Amniotic epithelial cell (primary cell): ENCODE data around the gene KMT2B.
A peak's percentile ranks its signal among the peaks of the same experiment; 100 is the strongest.
"Not testable (repeated sequence)": the region's sequence is repeated elsewhere in the genome, so short reads cannot be mapped to it uniquely, and the experiment has no call there.

Experiments used
- DNase-seq: peaks from one replicate; pipeline ENCODE4 v3.0.0-alpha.2; 2010; ENCODE audit warnings: low read depth

KMT2B gene

DNA sequence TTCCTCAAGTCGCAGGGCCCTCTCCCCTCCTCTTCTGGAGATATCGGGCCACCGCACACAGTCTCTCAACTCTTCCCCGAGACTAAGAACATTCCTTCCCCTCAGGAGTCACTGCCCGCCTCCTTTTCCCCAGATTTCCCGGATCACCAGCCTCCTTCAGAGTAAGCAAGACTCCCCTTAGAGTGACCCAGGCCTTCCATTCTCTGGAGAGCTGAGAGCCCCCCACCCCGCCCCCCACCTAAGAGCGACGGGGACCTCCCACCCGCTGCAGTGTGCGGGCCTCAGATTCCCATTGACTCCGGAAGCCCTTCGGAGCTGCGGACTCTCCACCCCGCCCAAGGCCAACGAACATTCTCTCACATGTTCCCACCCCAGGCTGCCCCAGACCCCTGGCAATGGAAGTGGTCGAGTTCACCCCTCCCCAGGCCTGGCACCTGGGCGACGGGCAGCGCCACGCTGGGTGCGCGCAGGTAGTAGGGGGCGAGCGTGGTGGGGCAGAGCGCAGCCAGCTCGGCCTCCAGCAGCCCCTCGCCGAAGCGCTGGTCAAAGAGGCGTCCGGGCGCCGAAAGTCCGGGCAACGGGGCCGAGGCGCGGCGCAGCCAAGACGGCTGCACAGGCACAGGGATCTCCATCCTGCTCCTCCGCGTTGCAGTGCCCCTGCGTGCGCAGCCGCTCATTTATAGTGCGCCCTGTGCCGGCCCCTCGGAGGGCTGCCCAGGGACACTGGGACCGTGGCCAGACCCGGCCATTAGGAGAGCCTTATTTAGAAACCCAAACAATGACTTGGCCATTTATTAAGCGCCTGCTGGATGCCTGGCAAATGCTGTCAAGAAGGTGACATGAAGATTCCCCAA lies 38.8 kb downstream of the KMT2B start, which contains the start of gene HSPB6:
Gene HSPB6, minus strand, starts transcription at position 653 of the 854 bp plus-strand sequence. Its CDS starts 21 bp downstream, at position 632.
- peak; percentile 48 for DNase-seq

DNA sequence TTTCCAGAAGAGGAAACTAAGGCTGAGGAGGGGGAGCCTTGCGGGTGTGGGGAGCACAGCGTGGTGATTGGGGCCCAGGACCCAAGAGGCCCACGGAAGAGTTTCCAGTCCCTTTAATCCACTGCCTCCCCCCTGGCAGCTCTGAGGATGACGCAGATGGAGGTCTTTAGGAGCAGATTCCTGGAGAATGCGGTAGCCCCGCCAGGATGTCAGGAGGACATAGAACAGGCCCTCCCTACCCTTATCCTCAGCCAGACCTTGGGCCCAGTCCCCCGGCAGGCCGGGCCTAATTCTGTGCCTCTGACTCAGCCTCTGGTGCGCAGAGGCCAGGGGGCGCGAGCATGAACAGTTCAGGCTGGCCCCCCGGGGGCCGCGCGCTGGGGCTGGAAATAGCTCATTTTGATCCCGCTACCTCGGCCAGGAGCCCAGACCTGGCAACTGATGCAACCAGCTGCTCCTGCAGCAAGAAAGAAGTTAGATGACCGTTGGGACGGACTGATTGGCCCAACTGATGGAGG lies 39.5 kb downstream of the KMT2B start:
- peak; percentile 99 for DNase-seq

GRCh38 chr19:35757749-35758608 lies 40.2 kb downstream of the KMT2B start, which contains the start of gene PROSER3:
PROSER3 (plus strand) TSS chr19:35758176; CDS start chr19:35758216, 40 bp downstream.
- DNase-seq: peak; percentile 100

DNA sequence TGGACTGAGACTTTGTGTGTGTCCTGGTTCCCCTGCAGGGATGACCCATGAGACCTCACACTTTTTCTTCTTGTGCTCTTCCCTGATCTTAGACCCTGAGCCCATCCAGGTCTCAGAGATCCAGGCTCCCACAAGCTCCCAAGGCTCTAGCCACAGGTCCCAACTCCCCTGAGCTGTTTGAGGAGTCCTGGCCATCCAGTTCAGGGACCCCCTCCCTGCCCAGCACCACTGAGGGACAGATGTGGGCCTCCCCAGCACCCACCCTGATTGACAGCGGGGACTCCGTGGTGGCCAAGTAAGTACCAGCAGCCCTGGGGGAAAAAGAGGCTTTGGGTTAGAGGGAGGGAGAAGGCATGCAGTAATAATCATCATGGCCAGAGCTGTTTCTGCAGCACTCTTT lies 41.9 kb downstream of the KMT2B start:
- DNase-seq: no peak

DNA sequence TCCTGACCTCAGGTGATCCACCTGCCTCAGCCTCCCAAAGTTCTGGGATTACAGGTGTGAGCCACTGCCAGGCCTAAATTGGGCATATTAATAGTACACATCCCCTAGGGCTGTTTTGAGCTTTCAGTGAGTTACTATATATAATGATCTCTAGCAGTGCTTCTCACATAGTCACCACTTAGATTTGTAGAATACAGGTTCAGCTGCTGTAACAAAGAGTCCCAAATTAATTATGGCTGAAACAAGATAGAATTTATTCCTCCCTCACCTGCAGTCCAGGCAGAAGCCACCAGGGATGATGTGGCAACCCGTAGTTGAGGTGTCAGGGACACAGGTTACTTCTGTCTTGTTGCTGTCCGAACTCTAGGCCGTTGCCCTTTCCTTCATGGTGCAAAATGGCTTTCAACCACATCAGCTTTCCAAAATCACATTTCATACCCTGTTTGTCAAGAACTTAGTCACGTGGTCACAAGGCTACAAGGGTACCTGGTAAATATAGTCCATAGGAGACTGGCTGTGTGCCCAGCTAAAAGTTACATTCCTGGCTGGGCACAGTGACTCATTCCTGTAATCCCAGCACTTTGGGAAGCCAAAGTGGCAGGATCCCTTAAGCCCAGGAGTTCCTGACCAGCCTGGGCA lies 43.0 kb downstream of the KMT2B start:
- DNase-seq: no peak

DNA sequence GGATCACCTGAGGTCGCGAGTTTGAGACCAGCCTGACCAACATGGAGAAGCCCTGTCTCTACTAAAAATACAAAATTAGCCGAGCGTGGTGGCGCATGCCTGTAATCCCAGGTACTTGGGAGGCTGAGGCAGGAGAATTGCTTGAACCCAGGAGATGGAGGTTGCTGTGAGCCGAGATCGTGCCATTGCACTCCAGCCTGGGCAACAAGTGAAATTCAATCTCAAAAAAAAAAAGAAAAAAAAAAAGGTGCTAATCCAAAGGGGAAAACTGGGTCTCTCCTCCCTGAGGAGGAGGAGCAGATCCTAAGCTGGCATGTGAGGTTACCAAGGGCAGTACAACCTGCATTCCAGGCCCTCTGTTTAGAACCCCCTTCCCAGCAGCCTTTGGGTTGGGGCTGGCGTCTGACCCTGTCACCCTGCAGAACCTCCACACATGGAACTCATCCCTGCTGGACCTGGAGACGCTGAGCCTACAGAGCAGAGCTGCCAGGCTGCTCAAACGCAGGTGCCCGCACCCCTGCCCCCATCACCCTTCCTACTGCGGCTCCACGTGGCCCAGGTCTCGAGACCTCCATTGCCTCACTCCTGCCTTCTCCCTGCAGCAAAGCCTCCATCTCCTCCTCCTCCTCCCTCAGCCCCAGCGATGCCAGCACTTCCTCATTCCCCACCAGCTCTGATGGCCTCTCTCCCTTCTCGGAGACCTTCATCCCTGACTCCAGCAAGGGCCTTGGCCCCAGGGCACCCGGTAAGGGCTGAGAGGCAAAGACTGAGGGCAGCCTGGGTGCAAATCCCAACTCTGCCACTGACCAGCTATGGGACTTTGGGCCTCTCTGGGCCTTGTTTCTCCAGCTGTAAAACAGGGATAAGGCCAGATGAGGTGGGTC lies 46.9 kb downstream of the KMT2B start:
- DNase-seq: no peak

DNA sequence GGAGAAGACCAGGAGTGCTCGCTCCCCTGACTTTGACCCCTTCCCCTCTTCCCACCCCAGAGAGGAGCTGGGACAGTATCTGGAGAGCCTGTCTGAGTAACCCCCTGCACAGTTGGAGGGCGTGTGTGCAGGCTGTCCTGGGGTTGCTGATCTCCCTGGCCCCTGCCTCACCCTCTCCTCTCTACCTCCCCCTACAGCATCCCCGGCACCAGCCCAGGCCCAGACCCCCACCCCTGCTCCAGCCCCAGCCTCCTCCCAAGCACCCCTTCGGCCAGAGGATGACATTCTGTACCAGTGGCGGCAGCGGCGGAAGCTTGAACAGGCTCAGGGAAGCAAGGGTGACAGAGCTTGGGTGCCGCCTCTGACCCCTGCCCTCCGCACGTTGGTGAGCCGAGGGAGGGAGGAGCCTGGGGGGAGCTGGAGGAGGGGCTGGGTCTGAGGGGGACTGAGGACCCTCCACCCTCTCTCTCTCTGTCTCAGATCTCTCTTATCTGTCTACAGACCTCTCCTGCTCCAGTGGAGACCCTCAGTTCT lies 48.8 kb downstream of the KMT2B start:
- DNase-seq: no peak

DNA sequence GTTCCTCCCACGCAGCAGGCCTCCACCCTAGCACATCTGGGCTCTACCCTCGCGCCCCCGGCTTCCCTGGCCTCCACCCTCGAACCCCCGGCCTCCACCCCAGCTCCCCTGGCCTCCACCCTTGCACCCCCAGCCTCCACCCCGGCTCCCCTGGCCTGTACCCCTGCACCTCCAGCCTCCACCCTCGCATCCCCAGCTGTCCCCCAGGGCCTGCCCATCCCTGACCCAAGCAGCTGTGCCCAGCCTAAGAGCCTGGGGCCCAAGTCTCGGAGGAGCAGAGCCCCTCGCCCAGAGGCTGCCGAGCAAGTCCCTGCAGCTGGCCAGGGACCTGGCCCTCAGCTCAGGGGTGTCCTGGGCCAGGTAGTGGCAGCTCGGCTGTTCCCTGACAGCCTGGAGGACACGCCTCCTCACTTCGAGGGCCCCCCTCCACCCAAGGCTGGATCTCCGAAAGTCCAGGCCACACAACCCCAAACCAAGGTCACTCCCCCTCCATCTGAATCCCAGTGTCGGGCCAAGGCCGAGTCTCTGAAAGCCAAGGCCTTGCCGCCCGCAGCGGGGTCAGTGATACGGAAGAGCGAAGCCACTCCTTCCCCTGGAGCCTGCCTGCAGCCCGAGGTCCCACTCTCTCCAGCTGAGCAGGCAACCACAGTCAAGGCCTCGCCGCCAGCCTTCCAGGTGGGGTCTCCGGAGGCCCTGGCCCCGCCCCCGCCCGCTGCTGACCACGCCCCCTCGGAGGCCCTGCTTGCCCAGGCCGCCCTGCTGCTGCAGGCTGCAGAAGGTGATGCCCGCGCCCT lies 49.7 kb downstream of the KMT2B start:
- DNase-seq: peak; percentile 62

DNA sequence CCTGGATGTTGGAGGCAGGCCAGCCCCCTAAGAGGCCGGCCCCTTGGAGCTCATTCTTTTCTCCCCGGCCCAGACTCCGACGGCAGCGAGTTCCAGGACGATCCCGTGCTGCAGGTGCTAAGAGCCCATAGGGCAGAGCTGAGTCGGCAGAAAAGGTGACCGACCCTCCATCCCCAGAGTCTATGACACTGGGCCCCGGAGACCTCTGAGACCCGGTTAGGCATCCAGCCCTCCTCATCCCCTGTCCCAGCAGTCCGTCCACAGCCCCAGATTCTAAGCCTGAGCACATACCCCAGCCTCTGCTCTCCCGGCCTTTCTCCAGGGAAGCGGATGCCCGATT lies 50.2 kb downstream of the KMT2B start:
- no peak for DNase-seq

- not testable (repeated sequence) for DNase-seq
Measured at GRCh38 chr19:35772362-35772761, 54.6 kb downstream of the KMT2B start.

- peak; percentile 86 for DNase-seq
Measured at GRCh38 chr19:35773020-35773806, 55.4 kb downstream of the KMT2B start.

DNA sequence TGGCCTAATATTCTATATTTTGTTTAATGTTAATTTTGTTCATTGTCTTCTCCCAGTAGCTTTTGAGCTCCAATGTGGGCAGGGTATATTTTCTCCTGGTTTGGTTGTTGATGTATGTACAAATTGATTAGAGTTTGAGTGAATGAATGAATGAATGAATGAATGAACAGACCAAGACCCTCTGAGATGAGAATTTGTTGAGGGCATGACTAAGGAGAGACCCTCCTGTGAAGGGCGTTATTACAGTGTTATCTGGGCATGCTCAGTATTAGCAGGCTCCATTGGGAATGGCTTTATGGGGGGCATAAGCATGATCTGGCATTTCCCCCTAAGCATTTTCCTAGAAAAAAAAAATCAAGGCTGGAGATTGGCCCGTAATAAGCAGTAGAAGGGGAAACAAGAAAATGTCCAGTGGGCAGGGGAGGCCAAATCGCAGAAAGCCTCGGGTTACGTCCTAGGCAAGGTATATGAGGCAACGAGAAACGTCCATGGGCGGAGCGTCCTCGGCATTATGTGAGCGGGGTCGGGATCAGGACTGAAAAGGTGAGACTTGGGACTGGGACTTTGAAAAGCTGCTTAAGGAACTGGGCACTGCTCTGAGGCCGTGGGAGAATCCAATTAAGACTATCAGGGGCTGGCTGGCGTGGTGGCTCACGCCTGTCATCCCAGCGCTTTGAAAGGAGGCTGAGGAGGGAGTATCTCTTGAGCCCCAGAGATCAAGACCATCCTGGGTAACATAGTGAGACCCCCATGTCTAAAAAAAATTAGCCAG lies 56.7 kb downstream of the KMT2B start:
- DNase-seq: no peak

GRCh38 chr19:35775046-35775297 lies 57.2 kb downstream of the KMT2B start:
- no peak for DNase-seq

GRCh38 chr19:35775298-35776101 lies 57.7 kb downstream of the KMT2B start, which contains the start of gene ARHGAP33:
ARHGAP33 (plus strand) TSS chr19:35775564; CDS start chr19:35775659, 95 bp downstream.
- peak; percentile 91 for DNase-seq

GRCh38 chr19:35776102-35776788 lies 58.4 kb downstream of the KMT2B start:
- DNase-seq: no peak

- DNase-seq: no peak
Measured at GRCh38 chr19:35777086-35777841, 59.5 kb downstream of the KMT2B start.
